ENCODE results near the gene LKAAEAR1. TPM values are rescaled to one million over a fixed set of nuclear protein-coding genes. Genes with fewer than 3 reads are reported as not detected.

The LKAAEAR1 gene
- total and polyA plus RNA-seq, 2 experiments from 2014 or later = 1.8 TPM; not detected in 1

DNA sequence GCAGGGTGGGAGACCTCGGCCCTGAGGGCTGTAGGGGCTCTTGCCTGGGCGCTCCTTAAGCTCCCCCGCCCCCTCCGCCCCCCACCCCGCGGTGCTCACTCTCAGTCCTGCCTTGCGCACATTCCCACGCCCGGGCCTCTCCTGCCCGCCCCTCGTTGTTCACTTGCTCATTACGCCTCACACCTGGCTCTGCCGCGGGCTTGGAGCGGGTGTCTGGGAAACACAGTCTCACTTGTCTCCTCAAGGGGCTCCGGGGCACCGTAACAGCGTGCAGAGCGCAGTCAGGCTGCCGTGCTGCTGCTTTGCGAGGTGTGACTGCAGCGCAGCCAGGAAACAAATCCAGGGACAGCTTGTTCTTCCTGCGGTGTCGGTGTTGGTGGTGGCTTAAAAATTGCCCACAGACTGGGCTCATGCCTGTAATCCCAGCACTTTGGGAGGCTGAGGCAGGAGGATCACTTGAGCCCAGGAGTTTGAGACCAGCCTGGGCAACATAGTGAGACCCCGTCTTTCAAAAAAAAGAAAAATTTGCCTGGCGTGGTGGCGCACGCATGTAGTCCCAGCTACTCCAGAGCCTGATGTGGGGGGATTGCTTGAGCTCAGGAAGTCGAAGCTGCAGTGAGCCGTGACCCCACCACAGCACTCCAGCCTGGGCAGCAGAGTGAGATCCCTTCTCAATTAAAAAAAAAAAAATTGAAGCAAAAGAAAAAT, 18.6 kb upstream of the LKAAEAR1 start:
- TF ChIP-seq, protein P1, sequence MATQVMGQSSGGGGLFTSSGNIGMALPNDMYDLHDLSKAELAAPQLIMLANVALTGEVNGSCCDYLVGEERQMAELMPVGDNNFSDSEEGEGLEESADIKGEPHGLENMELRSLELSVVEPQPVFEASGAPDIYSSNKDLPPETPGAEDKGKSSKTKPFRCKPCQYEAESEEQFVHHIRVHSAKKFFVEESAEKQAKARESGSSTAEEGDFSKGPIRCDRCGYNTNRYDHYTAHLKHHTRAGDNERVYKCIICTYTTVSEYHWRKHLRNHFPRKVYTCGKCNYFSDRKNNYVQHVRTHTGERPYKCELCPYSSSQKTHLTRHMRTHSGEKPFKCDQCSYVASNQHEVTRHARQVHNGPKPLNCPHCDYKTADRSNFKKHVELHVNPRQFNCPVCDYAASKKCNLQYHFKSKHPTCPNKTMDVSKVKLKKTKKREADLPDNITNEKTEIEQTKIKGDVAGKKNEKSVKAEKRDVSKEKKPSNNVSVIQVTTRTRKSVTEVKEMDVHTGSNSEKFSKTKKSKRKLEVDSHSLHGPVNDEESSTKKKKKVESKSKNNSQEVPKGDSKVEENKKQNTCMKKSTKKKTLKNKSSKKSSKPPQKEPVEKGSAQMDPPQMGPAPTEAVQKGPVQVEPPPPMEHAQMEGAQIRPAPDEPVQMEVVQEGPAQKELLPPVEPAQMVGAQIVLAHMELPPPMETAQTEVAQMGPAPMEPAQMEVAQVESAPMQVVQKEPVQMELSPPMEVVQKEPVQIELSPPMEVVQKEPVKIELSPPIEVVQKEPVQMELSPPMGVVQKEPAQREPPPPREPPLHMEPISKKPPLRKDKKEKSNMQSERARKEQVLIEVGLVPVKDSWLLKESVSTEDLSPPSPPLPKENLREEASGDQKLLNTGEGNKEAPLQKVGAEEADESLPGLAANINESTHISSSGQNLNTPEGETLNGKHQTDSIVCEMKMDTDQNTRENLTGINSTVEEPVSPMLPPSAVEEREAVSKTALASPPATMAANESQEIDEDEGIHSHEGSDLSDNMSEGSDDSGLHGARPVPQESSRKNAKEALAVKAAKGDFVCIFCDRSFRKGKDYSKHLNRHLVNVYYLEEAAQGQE (IDR thresholded peaks at IDR 0.05; ENCODE audit: unreplicated experiment) = no peak
- TF ChIP-seq, protein P2, sequence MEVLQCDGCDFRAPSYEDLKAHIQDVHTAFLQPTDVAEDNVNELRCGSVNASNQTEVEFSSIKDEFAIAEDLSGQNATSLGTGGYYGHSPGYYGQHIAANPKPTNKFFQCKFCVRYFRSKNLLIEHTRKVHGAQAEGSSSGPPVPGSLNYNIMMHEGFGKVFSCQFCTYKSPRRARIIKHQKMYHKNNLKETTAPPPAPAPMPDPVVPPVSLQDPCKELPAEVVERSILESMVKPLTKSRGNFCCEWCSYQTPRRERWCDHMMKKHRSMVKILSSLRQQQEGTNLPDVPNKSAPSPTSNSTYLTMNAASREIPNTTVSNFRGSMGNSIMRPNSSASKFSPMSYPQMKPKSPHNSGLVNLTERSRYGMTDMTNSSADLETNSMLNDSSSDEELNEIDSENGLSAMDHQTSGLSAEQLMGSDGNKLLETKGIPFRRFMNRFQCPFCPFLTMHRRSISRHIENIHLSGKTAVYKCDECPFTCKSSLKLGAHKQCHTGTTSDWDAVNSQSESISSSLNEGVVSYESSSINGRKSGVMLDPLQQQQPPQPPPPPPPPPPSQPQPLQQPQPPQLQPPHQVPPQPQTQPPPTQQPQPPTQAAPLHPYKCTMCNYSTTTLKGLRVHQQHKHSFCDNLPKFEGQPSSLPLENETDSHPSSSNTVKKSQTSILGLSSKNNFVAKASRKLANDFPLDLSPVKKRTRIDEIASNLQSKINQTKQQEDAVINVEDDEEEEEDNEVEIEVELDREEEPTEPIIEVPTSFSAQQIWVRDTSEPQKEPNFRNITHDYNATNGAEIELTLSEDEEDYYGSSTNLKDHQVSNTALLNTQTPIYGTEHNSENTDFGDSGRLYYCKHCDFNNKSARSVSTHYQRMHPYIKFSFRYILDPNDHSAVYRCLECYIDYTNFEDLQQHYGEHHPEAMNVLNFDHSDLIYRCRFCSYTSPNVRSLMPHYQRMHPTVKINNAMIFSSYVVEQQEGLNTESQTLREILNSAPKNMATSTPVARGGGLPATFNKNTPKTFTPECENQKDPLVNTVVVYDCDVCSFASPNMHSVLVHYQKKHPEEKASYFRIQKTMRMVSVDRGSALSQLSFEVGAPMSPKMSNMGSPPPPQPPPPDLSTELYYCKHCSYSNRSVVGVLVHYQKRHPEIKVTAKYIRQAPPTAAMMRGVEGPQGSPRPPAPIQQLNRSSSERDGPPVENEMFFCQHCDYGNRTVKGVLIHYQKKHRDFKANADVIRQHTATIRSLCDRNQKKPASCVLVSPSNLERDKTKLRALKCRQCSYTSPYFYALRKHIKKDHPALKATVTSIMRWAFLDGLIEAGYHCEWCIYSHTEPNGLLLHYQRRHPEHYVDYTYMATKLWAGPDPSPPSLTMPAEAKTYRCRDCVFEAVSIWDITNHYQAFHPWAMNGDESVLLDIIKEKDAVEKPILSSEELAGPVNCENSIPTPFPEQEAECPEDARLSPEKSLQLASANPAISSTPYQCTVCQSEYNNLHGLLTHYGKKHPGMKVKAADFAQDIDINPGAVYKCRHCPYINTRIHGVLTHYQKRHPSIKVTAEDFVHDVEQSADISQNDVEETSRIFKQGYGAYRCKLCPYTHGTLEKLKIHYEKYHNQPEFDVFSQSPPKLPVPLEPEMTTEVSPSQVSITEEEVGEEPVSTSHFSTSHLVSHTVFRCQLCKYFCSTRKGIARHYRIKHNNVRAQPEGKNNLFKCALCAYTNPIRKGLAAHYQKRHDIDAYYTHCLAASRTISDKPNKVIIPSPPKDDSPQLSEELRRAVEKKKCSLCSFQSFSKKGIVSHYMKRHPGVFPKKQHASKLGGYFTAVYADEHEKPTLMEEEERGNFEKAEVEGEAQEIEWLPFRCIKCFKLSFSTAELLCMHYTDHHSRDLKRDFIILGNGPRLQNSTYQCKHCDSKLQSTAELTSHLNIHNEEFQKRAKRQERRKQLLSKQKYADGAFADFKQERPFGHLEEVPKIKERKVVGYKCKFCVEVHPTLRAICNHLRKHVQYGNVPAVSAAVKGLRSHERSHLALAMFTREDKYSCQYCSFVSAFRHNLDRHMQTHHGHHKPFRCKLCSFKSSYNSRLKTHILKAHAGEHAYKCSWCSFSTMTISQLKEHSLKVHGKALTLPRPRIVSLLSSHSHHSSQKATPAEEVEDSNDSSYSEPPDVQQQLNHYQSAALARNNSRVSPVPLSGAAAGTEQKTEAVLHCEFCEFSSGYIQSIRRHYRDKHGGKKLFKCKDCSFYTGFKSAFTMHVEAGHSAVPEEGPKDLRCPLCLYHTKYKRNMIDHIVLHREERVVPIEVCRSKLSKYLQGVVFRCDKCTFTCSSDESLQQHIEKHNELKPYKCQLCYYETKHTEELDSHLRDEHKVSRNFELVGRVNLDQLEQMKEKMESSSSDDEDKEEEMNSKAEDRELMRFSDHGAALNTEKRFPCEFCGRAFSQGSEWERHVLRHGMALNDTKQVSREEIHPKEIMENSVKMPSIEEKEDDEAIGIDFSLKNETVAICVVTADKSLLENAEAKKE (CRISPR knock-in tag; IDR thresholded peaks at IDR 0.05) = no peak
- TF ChIP-seq STAT1 (IDR thresholded peaks at IDR 0.05; ENCODE audit: unreplicated experiment) (no peak), JUNB (IDR thresholded peaks at IDR 0.05; ENCODE audit: unreplicated experiment) (no peak), EZH2 (IDR thresholded peaks at IDR 0.05; ENCODE audit: low read depth, unreplicated experiment) (no peak), POLR2AphosphoS5 (IDR thresholded peaks at IDR 0.05; ENCODE audit: low read depth) (no peak), ZNF114 (CRISPR knock-in tag; IDR thresholded peaks at IDR 0.05) (no peak), ZNF331 (CRISPR knock-in tag; IDR thresholded peaks at IDR 0.05; ENCODE audit: low read depth) (no peak), CREB1 (CRISPR knock-in tag; IDR thresholded peaks at IDR 0.05; ENCODE audit: low read depth) (no peak)
- TF ChIP-seq, protein P3, sequence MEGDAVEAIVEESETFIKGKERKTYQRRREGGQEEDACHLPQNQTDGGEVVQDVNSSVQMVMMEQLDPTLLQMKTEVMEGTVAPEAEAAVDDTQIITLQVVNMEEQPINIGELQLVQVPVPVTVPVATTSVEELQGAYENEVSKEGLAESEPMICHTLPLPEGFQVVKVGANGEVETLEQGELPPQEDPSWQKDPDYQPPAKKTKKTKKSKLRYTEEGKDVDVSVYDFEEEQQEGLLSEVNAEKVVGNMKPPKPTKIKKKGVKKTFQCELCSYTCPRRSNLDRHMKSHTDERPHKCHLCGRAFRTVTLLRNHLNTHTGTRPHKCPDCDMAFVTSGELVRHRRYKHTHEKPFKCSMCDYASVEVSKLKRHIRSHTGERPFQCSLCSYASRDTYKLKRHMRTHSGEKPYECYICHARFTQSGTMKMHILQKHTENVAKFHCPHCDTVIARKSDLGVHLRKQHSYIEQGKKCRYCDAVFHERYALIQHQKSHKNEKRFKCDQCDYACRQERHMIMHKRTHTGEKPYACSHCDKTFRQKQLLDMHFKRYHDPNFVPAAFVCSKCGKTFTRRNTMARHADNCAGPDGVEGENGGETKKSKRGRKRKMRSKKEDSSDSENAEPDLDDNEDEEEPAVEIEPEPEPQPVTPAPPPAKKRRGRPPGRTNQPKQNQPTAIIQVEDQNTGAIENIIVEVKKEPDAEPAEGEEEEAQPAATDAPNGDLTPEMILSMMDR (conservative IDR thresholded peaks at IDR 0.05; ENCODE audit: low read depth in 2 of 2) = no peak
- Histone ChIP-seq H3K4me2 (peak overlapping the region; percentile 81), H3K4me1 (ENCODE audit: insufficient read depth) (no peaks in the 10 kb centered on the region), H3K4me3 (peak overlapping the region; percentile 69), H3K27ac (ENCODE audit: low read depth) (no peak overlapping the region), H3K27me3 (ENCODE audit: insufficient read depth) (peaks cover 17% of the 10 kb centered on the region), H3K9me2 (ENCODE audit: insufficient read depth) (no peaks in the 10 kb centered on the region), H4K20me1 (replicated peaks; ENCODE audit: insufficient read depth) (no peaks in the 10 kb centered on the region), H2AFZ (peak overlapping the region; percentile 99), H3K36me3 (ENCODE audit: insufficient read depth) (no peaks in the 10 kb centered on the region), H3F3A (replicated peaks; ENCODE audit: low read depth) (peaks cover 7% of the 10 kb centered on the region), H3K79me2 (replicated peaks; ENCODE audit: insufficient read depth) (no peaks in the 10 kb centered on the region)
- Mint-ChIP-seq H3K27me3 (ENCODE audit: insufficient read depth, low read depth, poor library complexity) (peaks cover 31% of the 10 kb centered on the region), H3K36me3 (ENCODE audit: low read depth) (no peaks in the 10 kb centered on the region; the same call in 2 of the 3 replicates), H3K4me3 (peak overlapping the region; percentile 71), H3K27ac (no peak overlapping the region), H3K9me3 (peaks cover 5% of the 10 kb centered on the region; the same call in 2 of the 3 replicates), H3K4me1 (peaks cover 11% of the 10 kb centered on the region)
- DNase-seq (ENCODE audit: low spot score) (peak; percentile 84), ATAC-seq (peak; percentile 66)
